CD4-positive, alpha-beta T cell treated with Interleukin-1 beta for 1 hour (primary cell): Measurements from ENCODE around the gene CEP57L1.
"Not testable (repeated sequence)": the region's sequence is repeated elsewhere in the genome, so short reads cannot be mapped to it uniquely, and the experiment has no call there.

Experiments used
- DNase-seq, 2 donors: peaks; one replicate each; pipeline ENCODE4 v3.0.0-alpha.2; 2020 to 2022

Gene CEP57L1

GRCh38 chr6:109074133-109074415 lies 21.2 kb upstream of the CEP57L1 start:
- DNase-seq, result no peak

- no peak for DNase-seq
Measured at GRCh38 chr6:109075934-109076333, 19.4 kb upstream of the CEP57L1 start.

- no peak for DNase-seq
Measured at GRCh38 chr6:109076377-109076776, 18.9 kb upstream of the CEP57L1 start.

GRCh38 chr6:109079981-109080380 lies 15.3 kb upstream of the CEP57L1 start:
- no peak for DNase-seq

DNA sequence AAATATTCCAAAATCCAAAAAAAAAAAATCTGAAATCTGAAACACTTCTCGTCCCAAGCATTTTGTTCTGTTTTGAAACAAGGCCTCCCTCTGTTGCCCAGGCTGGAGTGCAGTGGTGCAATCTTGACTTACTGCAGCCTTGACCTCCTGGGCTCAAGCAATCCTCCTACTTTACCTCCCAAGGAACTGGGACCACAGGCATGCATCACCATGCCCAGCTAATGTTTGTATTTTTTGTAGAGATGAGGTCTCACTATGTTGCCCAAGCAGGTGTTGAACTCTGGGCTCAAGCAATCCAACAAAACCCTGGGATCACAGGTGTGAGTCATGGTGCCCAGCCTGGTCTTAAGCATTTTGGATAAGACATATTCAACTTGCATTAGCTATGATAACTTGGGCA lies 14.3 kb upstream of the CEP57L1 start:
- DNase-seq, result no peak

GRCh38 chr6:109081516-109082187 lies 13.7 kb upstream of the CEP57L1 start:
- no peak for DNase-seq

GRCh38 chr6:109082188-109082577 lies 13.1 kb upstream of the CEP57L1 start:
- no peak for DNase-seq

DNA sequence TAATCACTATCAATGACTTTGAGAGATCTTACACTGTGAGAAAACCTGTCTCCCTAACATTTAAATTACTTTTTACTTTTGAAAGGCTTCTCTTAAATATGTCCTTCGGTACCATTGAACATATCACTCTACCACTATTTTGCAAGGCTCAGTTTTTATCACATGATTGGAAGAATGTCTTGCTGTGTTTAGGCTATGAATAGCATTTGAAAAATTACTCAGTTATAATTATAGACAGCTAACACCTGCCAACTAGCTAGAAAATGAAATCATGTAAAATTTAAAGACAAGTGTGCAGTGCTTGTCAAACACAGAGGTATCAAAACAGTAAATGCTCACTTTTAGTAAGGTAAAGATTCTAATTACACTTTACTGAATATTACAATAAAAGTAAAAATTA lies 11.7 kb upstream of the CEP57L1 start:
- DNase-seq, result no peak

DNA sequence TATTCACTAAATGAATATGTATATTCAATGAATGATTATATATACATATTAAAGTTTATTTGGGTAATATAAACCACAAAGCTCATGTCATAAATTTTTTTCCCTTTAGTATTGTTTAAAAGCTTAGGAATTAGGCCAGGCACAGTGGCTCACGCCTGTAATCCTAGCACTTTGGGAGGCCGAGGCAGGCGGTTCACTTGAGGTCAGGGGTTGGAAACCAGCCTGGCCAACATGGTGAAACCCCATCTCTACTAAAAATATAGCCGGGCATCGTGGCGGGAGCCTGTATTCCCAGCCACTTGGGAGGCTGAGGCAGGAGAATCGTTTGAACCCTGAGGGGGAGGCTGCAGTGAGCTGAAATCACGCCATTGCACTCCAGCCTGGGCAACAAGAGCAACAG lies 11.2 kb upstream of the CEP57L1 start:
- DNase-seq, result not testable (repeated sequence)

DNA sequence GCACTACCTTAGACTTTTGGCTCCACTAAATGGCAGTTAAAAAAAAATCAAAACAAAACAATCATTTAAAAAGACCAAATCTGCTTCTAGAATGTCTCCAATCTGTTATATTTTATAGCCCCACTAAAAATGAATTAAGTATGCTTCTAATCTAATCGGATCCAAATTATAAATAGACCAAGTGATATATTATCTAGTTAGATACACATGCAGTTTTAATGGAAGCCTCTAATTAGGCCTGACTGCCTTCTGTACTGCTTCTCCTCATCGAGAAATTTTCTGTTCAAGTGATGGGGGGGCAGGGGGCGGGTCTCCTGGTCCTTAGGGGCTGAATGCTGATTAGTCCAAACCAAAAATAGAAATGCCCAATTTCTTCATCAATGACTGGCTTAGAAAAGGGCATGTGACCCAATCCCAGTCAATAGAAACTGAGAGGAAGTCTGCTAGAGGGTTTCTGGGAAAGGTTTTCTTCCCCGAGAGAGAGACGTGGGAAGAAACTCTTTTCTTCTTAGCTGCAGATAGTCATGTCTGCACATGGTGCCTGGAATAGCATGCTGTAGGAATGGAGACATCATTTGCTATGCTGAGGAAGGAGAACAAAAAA lies 7.5 kb upstream of the CEP57L1 start:
- no peak for DNase-seq

GRCh38 chr6:109088995-109089394 lies 6.3 kb upstream of the CEP57L1 start:
- no peak for DNase-seq

GRCh38 chr6:109091314-109092024 lies 3.8 kb upstream of the CEP57L1 start:
- DNase-seq, result no peak

DNA sequence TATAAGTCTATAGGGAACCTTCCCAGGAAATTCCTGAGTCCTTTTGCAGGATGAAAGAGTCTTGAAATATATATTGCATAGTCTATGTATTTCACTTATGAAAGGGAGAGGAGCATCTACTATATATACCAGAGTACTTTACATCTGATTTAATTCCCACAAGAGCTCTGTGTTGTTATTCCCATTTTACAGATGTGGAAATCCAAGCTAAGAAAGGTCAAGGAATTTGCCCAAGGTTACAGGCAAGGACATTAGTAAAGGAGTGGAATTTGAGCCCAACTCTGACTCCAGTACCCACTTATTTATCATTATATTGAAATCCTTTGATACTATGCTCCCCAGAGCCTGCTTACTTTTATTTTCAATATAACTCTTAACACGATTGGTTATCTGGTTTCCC lies 3.2 kb upstream of the CEP57L1 start:
- no peak for DNase-seq

DNA sequence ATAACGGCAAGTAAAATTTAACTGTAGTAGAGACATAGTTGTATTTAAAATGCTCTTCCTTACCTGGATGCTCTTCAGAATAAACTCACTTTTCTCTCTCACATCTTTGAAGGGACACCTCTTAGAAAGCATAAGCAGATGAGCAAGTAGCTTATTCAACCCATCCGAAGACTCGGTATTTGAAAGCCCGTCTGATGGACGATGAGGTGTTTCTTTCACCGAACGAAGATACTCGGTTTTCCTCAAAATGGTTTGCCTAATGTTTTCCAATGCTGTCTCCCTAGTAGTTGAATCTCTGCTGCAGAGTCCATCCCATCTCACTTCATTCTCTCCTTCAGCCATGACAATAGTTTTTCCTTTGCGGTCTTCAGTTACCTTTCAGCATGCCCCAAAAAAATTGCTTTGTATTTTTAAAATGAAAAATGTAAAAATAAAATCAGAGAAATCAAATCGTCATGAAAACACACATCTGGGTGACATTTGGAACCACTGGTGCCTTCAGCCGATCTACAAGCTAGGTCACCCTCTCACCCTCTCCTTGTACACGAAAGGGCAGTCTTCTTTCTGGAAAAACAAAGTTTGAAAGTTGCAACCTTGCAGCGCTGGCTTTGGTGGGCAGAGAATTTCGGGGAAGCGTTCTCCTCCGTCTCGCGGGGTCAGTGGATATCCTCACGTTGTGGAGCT lies 1.4 kb upstream of the CEP57L1 start:
- no peak for DNase-seq

DNA sequence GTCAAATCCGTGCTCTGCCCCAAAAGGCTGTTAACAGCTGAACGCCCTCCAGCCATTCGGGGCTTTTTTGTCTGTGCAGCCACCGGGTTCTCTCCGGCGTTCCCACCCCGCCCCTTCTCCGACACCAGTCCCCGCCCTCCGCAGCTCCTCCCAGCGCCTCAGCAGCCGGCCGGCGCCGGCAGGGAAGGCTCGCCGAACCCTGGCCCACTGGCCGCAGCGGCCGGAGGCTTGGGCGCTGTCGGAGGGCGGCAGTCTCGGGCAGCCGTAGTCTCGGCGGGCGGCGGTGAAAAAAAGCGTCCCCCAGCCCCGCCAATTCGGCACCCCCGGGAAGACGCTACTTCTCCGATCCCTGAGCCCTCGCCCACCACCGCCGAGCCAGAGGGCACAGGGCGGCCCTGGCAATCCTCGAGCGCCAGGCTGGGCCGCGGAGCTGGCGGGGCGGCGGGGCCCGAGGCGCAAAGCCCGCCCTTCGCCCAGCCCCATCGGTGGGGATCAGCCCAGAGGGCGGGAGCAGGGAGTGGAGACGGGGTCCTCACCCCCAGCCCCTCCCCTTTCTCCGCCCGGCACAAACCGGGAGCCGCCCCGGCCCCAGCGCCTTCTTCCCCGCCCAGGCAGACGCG lies 781 bp upstream of the CEP57L1 start, which contains the start of gene SESN1:
Gene SESN1 (minus strand): TSS at position 431 of the 620 bp plus-strand sequence. CDS start 773 bp downstream, outside the sequence.
- DNase-seq, result peak; percentile 87 to 88

DNA sequence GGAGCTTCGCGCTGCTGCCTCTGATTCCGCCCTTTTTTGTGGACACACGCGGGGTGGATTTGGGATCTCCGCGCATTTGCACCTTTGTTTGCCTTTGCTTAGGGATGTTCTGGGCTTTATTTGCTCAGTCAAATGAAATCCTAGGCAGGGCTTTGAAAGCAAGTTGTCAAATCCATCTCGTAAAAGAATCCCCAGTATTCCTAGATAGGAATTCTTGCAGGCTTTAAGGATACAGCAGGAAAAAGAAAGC lies 453 bp downstream of the CEP57L1 start:
- DNase-seq, result no peak

DNA sequence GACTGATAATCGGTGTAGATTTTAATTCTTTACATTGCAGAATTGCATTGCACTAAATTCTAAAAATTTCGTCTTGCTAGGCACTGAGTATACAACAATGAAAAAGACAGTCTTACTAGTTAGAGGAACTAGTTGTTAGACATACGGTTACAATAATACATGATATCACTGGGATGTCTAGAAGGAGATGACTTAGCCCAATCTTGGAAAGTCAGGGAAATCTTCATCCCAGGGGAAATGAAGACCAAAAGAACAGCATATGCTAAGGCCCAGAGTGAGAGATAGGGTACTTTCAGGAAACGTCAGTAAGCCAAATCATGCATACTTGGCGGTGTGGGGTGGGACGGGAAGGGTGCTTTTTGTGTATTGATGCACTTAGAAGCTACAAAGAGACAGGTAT lies 901 bp downstream of the CEP57L1 start:
- DNase-seq, result no peak

- no peak for DNase-seq
Measured at GRCh38 chr6:109097661-109098060, 2.4 kb downstream of the CEP57L1 start.

- no peak for DNase-seq
Measured at GRCh38 chr6:109102762-109103161, 7.5 kb downstream of the CEP57L1 start.

DNA sequence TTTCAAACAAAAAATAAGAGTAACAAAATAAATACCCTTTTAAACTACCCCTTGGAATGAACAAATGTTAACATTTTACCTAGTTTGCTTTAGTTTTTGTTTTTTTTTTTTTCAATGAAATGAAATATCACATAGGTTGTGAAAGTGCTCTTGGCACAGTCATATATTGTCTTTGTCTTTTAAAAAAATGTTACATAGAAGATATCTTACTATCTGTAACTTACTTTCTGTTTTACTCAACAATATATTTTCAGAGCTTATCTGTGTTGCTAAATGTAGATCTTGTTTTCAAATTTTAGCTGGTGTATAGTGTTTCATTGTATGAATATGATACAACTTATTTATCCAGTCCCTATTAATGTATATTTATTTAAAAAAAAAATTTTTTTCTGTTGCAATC lies 8.6 kb downstream of the CEP57L1 start:
- DNase-seq, result no peak

DNA sequence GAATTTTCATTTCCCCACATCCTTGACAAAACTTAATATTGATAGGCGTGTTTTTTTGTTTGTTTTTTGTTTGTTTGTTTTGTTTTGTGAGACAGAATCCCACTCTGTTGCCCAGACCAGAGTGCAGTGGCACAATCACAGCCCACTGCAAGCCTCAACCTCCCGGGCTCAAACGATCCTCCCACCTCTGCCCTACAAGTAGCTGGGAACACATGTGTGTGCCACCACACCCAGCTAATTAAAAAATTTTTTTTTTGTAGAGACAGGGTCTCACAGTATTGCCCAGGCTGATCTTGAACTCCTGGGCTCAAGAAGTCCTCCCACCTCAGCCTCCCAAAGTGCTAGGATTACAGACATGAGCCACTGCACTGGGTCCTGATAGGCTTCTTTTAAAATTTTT lies 9.2 kb downstream of the CEP57L1 start:
- no peak for DNase-seq

DNA sequence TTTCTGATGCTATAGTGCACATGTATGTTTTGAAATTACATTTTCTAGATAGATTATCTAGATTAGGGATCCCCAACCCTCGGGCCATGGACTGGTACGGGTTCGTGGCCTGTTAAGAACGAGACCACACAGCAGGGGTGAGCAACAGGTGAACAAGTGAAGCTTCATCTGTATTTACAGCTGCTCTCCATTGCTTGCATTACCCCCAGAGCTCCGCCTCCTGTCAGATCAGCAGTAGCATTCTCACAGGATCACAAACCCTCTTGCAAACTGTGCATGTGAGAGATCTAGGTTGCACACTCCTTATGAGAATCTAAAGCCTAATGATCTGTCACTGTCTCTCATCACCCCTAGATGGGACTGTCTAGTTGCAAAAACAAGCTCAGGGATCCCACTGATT lies 10.4 kb downstream of the CEP57L1 start:
- DNase-seq, result no peak

- not testable (repeated sequence) for DNase-seq
Measured at GRCh38 chr6:109109663-109110062, 14.4 kb downstream of the CEP57L1 start.

GRCh38 chr6:109112663-109113062 lies 17.4 kb downstream of the CEP57L1 start:
- DNase-seq, result not testable (repeated sequence)
